Activated naive CD4-positive, alpha-beta T cell treated with anti-CD3 and anti-CD28 coated beads, Interleukin-2, amount 50 U/mL, for 16 hours (primary cell): ENCODE results near the gene FGF12.

Experiments used
- DNase-seq: peaks from one replicate; pipeline ENCODE4 v3.0.0-alpha.2; 2020

Gene FGF12

DNA sequence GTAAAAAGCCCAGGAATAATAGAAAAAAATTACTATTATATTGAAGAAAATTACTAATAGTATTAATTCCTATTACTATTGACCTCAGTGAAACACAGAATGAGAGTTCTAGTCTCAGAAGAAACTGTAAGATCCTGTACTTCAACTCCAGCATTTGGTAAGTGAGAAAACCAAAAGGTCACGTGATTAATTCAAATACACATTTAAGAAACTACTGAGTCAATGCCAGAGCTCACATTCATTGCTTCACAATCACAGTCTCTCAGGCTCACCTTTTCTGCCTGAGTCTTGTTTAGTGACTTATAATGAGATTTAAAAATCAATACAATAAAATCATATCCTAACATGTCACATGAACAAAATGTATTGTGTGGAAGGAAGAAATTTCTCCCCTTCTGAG is 556.1 kb downstream of the FGF12 start:
- no peak for DNase-seq

DNA sequence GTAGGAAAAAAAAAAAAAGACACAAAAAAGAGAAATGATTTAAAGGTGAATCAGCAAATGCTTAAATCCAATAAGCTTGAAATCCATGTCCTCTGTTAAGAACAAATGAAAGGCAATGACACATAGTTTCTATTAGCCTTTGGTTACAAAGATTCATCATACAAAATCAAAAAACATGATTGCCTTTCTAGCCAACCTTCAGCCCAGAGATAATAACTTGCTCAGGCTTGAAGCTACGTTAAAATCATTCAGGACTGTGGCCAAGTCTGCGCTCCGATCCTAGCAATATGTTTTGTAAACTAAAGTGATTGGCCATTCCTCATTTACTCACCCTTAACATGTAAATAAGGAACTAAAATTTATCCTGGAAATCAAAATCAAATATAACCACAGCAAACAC is 556.7 kb downstream of the FGF12 start:
- DNase-seq, result no peak

DNA sequence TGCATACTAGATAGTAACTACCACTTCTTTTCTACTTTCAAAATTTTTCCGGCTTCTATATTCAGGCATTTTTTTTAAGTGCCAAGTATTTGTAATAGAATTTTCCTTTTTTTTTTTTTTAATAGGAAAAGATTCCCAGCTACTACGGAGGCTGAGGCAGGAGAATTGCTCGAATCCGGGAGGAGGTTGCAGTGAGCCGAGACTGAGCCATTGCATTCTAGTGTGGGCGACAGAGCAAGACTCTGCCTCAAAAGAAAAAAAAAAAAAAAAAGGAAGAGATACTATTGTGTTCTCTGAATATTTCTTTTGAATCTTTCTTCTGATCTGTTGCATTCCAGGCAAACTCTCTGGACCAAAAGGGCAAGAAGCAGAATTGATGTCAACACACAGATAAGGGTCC is 557.3 kb downstream of the FGF12 start:
- DNase-seq, result no peak

DNA sequence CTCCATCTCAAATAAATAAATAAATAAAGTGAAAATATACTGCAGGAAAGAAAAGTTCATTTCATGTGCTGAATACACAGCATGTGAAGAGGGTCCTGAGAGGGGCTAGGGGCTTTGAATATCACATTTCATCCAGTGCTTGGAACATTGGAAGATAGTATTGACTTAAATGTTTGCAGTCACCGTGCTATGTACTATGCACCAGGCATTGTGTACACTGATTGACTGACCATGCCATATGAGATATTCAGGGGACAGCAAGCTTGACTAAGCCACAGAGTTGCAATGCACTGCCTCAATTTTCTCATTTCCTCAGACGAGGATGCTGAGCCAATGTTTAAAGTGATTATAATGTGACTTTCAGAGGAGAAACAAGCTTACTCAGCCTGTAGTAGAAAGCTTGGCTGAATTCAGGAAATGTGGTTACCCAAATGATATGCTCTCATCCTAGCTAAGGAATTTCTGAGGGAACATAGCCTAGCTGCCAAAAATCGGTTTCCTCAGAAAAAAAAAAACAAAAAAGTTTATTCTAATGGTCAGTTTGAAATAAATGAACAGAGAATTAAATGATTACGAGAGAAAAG is 557.9 kb downstream of the FGF12 start:
- no peak for DNase-seq

DNA sequence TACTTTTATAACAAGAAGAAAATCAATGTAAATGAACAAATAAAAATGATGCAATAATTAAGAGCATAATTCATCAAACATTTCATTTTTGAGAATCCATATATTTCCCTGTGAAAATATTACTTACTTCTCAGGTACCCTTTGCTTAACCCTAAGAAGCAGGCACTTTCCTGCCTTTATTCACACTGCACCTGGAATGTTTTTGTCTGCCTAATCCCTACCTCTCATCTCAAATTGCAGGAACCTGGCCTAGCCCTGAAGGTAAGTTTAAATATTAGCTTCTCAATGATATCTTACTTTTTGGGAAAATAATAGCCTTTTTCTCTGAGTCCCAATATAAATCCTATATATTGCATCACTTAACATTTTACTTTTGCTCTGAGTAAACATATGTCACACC is 559.1 kb downstream of the FGF12 start:
- no peak for DNase-seq

DNA sequence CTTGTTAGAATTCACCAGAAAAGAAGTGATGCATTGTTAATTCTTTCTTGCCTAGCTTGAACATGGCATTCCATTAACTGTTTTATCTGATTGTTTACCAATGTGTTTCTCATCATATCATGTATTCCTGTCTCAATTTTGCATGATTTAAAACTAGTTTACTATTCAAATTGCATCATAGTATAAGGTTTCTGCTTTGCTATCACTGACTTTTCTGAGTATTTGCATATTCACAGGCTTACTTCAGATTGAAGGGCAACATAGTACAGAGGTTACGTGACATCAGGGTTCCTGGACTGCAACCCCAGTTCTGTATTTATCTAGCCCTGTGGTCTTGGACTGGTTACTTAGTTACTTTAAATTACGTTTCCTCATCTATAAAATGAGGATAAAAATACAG is 561.8 kb downstream of the FGF12 start:
- no peak for DNase-seq

DNA sequence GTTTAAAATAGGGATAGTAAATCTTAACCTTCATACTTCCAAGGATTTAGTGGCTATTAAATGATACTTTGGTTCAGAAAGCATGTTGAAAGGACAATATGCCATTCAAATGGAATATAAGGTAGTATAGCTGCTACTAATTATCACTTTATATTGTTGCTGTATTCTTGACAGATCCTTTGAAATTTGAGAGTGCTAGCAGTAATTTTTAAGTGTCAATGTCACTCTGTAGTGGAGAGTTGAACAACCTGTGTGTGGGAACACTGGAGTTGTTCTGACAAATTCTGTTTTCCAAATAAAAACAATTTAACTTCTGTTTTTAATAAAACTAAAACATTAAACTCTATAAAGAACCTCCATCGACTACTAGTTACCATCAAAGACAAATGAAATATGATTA is 565.7 kb downstream of the FGF12 start:
- DNase-seq, result no peak

DNA sequence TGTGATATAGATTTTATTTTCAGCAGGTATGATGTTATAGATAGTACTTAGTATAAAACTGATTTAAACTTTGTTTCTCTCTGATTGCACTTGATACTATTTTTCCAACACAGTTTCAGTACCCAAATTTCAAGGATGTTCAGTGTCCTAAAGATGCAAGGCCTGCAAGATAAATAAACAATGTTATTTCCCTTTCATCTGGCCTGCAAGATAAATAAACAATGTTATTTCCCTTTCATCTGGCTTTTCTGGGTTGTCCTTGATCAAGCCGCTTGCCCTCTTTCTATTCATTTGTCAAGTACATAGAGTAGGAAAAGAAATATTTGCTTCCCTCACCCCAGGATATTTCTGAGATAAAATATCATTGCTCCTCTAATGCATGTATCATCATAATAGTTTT is 571.0 kb downstream of the FGF12 start:
- DNase-seq, result no peak

DNA sequence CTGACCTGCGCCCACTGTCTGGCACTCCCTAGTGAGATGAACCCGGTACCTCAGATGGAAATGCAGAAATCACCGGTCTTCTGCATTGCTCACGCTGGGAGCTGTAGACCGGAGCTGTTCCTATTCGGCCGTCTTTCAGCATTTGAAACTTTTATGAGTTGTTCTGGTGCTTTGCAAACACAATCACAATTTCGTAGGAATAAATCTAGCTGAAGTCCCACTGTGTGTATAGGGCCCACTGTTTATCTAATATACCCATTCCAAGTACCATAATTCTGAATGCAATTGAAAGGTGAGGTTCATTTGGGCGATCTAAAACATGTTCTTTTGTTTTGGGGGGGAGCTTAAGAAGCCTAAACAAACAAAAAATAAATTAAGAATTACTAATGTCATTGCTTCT is 572.1 kb downstream of the FGF12 start:
- no peak for DNase-seq

DNA sequence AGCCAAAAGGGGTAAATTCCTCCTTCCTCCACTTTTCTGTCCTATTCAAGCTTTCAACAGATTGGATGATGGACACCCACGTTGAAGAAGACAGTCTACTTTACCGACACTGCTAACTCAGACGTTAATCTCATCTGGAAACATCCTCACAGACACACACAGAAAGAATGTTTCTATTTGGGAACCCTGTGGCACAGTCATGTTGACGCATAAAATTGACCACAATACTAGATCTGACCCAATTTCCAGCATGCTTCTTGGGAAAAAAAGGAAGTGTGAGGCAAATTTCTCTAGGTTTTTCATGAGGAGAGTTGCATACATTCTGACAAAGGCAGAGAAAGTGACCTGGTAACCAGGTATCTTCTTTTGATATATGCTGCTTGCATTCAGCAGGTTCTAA is 594.1 kb downstream of the FGF12 start:
- DNase-seq, result no peak

DNA sequence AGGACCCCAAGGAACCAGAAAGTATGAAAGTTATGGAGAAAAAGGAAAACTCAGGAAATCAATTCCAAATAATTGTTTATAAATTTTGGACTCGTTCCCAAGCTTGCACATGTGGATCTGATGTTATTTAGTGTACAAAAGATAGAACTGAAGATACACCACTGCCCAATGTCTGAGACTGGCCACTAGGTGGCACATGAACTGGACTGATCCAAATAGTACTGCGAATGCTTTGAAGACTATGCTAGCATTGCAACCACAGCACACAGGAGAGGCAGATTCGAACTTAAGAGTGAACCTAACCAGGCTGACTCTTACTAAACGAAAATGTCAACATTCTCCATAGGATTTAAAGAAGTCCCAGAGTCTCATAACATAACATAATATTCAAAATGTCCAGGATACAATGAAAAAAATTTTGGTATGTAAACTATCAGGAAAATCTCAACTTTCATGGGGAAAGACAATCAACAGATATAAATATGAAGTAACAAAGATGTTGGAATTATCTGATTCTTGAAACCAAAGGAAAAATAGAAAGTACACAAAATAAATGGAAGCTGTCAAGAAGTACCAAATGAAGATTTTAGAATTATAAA is 596.7 kb downstream of the FGF12 start:
- DNase-seq, result no peak

DNA sequence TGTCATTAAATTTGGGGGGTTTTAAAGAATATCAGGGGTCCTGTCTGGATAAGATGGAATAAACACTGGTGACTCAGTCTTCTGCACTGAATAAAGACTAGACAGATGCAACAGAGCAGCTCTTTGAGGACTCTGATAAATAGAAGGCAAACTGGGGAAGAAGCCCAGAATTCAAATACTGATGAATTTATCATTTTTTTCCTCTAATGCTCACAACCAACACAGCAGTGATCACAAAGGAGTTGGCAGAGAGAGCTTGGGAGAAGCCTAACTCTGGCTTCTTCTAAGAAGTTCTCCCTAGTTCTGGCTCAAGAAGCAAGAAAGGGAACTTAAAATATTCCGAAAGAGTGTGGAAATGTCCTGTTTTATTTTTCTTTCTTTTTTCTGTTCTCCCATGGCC is 597.8 kb downstream of the FGF12 start:
- no peak for DNase-seq

DNA sequence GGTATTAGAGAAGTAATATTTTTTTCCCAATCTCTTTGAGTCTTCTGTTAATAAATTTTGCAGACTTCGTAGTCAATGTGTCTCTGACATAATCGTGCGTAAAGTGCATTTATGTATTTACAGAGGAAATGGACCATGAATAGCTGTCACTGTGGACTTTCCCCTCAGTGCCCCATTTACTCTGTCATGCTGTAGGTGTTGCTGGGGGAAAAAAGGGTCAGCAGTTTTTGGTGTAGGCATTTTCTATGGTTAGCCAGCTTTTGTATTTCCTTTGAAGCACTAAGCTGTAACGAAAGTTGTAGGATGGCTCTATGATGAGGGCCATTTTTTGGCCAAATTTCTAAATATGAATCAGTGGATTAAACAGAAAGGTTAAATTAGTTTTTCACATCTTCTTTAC is 598.4 kb downstream of the FGF12 start:
- DNase-seq, result no peak

DNA sequence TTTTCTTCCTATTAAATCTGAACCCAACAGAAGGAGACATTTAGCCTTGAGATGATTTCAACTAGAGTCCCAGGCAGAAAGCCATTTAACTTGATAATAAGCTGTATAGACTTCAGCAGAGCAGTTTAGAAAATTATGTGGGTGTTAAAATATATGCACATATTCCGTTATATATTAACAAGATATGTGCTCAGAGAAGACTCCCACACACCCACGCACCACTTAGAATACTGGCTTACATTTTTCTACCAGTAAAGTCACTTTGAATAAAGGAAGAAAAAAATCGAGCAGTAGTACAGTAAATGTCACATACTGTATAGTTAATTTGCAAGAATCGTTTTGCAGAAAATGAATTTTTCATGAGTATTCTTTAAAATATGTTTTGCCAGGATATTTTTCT is 599.3 kb downstream of the FGF12 start:
- DNase-seq, result no peak

DNA sequence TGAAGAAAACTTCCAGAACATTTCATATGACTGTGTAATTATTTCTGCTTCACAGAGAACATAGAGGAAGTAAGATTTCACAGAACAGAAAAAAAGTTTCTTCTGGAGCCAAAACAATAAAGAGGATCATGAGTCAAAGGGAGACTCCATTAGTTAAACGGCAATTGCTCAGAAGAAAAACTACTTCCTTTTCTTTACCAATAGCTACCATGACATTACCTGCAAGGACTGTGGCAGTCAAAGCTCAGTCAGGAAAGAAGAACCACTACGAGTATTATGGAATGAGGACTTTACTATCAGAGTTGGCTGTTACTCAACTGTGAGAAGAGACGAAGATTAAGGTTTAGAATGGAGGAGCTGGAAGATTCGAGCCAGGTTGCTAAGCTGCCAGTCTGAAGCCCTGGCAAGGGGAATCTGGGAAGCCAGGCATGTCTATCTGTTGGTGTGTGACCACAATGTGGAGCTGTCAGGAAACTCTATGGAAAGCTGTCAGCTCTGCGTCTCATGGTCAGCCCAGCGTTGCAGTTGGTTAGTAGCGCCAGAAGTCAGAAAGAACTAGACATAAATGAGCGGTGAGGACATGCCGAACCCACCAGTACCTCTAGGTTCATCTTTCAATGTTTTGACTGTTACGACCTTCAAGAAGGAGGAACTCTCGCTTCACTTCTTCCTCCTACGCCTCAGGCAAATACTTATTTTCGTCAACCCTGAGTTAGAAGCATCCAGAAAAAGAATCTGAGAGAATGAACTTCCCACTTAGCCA is 604.3 kb downstream of the FGF12 start:
- no peak for DNase-seq

DNA sequence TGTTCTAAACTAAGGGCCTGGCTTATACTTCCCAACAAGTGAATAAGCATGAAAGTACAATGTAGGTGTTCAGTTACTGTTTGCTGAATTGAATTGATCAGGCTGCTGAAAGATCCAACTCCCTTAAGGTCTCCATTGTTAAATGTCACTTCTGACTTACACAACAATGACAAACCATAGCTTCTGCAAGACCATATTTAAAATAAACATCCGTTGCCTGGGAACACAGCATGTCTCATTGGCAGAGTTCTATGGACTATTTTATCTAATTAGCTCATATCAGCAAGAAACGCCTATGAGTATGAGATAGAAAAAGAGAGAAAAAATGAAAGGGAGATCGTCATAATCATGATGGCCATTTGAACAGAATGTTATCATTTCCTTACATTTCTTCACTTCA is 605.4 kb downstream of the FGF12 start:
- DNase-seq, result no peak

DNA sequence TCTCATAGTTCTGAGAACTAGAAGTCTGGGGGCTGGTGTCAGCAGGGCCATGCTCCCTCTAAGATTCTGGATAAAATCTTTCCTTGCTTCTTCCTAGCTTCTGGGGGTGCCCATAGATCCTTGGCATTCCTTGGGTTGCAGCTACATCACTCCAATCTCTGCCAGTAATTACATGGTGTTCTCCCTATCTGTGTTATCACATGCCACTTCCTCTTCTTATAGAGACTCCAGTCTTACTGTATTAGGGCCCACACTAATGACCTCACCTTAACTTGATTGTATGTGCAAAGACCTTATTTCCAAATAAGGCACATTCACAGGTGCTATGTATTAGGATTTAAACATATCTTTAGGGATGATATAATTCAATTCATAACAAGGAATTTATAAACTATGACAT is 618.5 kb downstream of the FGF12 start:
- no peak for DNase-seq

DNA sequence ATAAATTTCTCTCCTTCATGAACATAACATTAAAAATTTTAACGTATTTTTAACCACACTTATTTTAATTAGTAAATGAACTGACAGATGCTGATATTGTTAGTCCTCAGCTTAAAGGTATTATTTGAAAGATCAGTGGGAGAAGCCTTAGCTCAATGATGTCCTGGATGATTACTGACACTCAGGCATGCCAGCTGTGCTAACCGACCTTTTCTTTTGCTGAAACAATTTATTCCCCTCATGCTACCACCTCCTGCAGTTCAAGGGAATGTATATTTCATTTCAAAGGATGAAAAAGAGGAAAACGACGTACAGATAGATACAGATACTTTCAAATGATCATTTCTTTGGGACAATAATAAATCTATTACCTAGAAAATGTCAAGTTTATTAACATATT is 620.8 kb downstream of the FGF12 start:
- no peak for DNase-seq

DNA sequence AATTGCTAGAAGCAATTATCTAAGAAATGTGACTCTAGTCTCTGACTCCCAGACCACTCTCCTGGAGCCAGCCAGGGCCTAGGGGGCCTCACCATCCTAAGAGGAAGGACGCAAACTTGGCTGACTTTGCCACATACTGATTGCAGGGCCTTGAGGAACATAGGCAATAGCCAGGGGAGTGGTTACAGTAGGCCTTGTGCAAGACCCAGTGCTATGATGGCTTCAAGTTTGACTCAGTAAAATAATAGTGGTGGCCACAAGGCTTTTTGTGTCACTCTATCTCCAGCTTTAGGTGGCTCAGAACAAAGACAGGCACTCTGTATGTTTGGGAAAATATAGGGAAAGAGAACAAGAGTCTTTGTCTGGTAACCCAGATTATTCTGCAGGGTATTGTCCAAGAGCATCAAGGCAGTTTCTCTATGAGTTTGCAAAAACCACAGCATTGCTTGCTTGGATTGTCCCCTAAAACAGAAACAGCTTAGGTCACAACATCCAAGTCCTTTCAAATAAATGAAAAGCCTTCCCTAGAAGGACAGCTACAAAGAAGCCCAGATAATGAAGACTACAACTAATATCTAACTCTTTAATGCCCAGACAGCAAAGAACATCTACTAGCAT is 634.8 kb downstream of the FGF12 start:
- DNase-seq, result no peak

DNA sequence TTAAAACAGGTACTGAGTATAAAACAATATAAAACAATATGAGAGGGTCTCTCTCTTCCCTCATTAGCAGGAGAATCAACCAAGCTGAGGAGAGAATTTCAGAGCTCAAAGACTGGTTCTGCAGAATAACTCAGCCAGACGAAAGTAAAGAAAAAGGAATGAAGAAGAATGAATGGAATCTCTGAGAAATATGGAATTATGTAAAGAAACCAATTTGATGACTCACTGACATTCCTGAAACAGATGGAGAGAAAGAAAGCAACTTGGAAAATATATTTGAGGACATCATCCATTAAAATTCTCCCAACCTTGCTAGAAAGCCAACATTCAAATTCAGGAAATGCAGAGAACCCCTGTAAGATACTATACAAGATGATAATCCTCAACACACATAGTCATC is 635.5 kb downstream of the FGF12 start:
- DNase-seq, result no peak

DNA sequence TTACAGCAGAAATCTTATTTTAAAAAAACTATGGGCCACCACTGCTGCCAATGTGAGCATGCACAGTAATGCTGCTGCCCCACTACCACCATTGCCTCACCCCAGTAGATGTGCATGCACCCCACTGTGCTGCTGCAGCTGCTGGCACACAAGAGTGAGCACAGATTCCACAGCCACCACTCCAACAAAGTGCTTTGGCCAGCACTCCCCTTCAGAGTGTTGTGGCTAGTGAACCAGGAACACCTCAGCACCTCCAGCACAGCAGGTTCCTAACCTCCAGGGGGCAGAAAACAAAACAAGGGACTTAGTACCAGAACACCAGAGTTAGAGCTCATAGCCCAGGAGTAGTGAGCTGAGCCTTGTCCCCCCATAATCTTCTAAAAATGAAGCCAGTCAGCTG is 636.8 kb downstream of the FGF12 start:
- DNase-seq, result no peak
